ENCODE measurements around the gene ARAP2. TPM values are rescaled to one million over a fixed set of nuclear protein-coding genes. Genes with fewer than 3 reads are reported as not detected.

ARAP2 gene
- polyA plus RNA-seq, 1 donor (not counting 4 experiments of a cell fraction or from before 2014, with no cell fraction given) = 9.3 TPM

DNA sequence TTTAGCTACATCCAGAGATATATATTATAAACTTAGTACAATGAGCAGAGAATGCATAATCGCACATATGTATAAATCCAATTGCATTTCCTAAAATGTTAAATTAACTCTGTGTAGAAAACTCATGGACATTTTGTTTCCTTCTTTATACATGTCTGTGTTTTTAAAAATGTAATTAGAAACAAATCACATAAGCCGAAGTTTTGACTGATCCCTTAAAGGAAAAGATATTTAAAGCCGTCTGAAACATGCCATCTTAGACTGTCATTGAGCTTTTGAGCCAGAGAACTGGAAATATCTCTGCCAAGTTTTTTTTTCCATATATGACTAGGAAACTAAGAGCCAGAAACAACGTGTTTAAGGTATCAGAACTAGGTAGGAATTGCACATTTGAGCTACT, 107.0 kb downstream of the ARAP2 start:
- Histone ChIP-seq H3K4me1 (ENCODE audit: control insufficient read depth, extremely low read depth, insufficient read depth, low read length) (peaks cover 8% of the 10 kb centered on the region), H3K36me3 (ENCODE audit: control insufficient read depth in 2 of 2, extremely low read depth in 1 of 2, insufficient read depth in 2 of 2, low read length in 2 of 2) (no peaks in the 10 kb centered on the region), H3K27ac (ENCODE audit: control insufficient read depth, insufficient read depth, low read length) (no peak overlapping the region), H3K79me2 (ENCODE audit: control insufficient read depth, insufficient read depth, low read length) (no peaks in the 10 kb centered on the region), H2AFZ (ENCODE audit: control insufficient read depth, low read length) (no peak overlapping the region), H3K4me2 (ENCODE audit: control insufficient read depth, extremely low read depth, insufficient read depth, low read depth, low read length) (no peak overlapping the region), H3K9me3 (ENCODE audit: control insufficient read depth, low read depth, low read length) (no peaks in the 10 kb centered on the region), H4K20me1 (ENCODE audit: control insufficient read depth, extremely low read depth, insufficient read depth, low read length) (no peaks in the 10 kb centered on the region), H3K9me1 (ENCODE audit: control insufficient read depth, extremely low read depth, insufficient read depth, low read length) (no peaks in the 10 kb centered on the region), H3K27me3 (ENCODE audit: control insufficient read depth, extremely low read depth, insufficient read depth, low read length) (no peaks in the 10 kb centered on the region), H3K9ac (ENCODE audit: control insufficient read depth, extremely low read depth, insufficient read depth, low read length) (no peak overlapping the region), H3K4me3 (ENCODE audit: control insufficient read depth in 2 of 3, extremely low read depth in 1 of 3, insufficient read depth in 2 of 3, low read depth in 1 of 3, low read length in 3 of 3) (no peak overlapping the region)
- TF ChIP-seq EZH2 (IDR thresholded peaks at IDR 0.05; ENCODE audit: low read length) = no peak
- TF ChIP-seq, protein P1, sequence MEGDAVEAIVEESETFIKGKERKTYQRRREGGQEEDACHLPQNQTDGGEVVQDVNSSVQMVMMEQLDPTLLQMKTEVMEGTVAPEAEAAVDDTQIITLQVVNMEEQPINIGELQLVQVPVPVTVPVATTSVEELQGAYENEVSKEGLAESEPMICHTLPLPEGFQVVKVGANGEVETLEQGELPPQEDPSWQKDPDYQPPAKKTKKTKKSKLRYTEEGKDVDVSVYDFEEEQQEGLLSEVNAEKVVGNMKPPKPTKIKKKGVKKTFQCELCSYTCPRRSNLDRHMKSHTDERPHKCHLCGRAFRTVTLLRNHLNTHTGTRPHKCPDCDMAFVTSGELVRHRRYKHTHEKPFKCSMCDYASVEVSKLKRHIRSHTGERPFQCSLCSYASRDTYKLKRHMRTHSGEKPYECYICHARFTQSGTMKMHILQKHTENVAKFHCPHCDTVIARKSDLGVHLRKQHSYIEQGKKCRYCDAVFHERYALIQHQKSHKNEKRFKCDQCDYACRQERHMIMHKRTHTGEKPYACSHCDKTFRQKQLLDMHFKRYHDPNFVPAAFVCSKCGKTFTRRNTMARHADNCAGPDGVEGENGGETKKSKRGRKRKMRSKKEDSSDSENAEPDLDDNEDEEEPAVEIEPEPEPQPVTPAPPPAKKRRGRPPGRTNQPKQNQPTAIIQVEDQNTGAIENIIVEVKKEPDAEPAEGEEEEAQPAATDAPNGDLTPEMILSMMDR (optimal IDR thresholded peaks at IDR 0.05 in 1 of 3, IDR thresholded peaks at IDR 0.05 in 1 of 3, conservative IDR thresholded peaks at IDR 0.05 in 1 of 3; ENCODE audit: extremely low read depth in 1 of 3, insufficient read depth in 2 of 3, low read length in 3 of 3) = no peak
- dilution Hi-C loops (cut with MboI; ENCODE audit: extremely low pct_ligation_motif_present, low sequenced_read_pairs) = no loop called here
- FAIRE-seq = no peak
- no peak for DNase-seq (ENCODE audit: low read depth, low spot score)

DNA sequence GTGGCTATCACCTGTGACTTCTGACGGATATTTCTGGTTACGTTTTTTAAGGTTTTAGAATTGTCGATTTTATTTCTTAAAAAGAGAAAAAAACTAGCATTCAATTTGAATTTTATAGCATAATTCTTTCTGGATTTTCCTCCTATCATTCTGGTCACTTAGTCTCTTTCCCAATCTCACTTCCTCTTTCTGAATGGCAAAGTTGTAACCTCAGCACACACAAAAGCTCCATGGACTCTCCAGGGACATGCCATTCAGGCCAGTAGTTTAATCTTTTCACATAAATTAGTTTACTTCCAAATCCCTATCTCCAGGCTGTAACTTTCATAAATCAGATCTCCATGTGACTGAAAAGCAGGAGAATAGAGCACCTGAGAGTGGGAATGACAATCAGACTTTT, 110.7 kb downstream of the ARAP2 start:
- Histone ChIP-seq H3K4me1 (ENCODE audit: control insufficient read depth, extremely low read depth, insufficient read depth, low read length) (peaks cover 10% of the 10 kb centered on the region), H3K9me3 (ENCODE audit: control insufficient read depth, low read depth, low read length) (no peaks in the 10 kb centered on the region), H3K27ac (ENCODE audit: control insufficient read depth, insufficient read depth, low read length) (no peak overlapping the region), H3K27me3 (ENCODE audit: control insufficient read depth, extremely low read depth, insufficient read depth, low read length) (no peaks in the 10 kb centered on the region), H3K9ac (ENCODE audit: control insufficient read depth, extremely low read depth, insufficient read depth, low read length) (no peak overlapping the region), H3K9me1 (ENCODE audit: control insufficient read depth, extremely low read depth, insufficient read depth, low read length) (no peaks in the 10 kb centered on the region), H3K4me3 (ENCODE audit: control insufficient read depth in 2 of 3, extremely low read depth in 1 of 3, insufficient read depth in 2 of 3, low read depth in 1 of 3, low read length in 3 of 3) (no peak overlapping the region), H3K4me2 (ENCODE audit: control insufficient read depth, extremely low read depth, insufficient read depth, low read depth, low read length) (no peak overlapping the region), H4K20me1 (ENCODE audit: control insufficient read depth, extremely low read depth, insufficient read depth, low read length) (no peaks in the 10 kb centered on the region), H3K36me3 (ENCODE audit: control insufficient read depth in 2 of 2, extremely low read depth in 1 of 2, insufficient read depth in 2 of 2, low read length in 2 of 2) (no peaks in the 10 kb centered on the region), H3K79me2 (ENCODE audit: control insufficient read depth, insufficient read depth, low read length) (no peaks in the 10 kb centered on the region), H2AFZ (ENCODE audit: control insufficient read depth, low read length) (no peak overlapping the region)
- dilution Hi-C loops (cut with MboI; ENCODE audit: extremely low pct_ligation_motif_present, low sequenced_read_pairs) = no loop called here
- no peak for DNase-seq (ENCODE audit: low read depth, low spot score)
- FAIRE-seq = no peak
- TF ChIP-seq, protein P1 (optimal IDR thresholded peaks at IDR 0.05 in 1 of 3, IDR thresholded peaks at IDR 0.05 in 1 of 3, conservative IDR thresholded peaks at IDR 0.05 in 1 of 3; ENCODE audit: extremely low read depth in 1 of 3, insufficient read depth in 2 of 3, low read length in 3 of 3) = no peak
- no peak for TF ChIP-seq EZH2 (IDR thresholded peaks at IDR 0.05; ENCODE audit: low read length)

Measured in keratinocyte (primary cell).